Measurements from ENCODE around the gene SRP68. TPM values are rescaled to one million over a fixed set of nuclear protein-coding genes. Genes with fewer than 3 reads are reported as not detected.
A peak's percentile ranks its signal among the peaks of the same experiment; 100 is the strongest.

The SRP68 gene
- total RNA-seq, 2 donors from 2014 or later = 73.9 to 78.0 TPM

GRCh38 chr17:76000016-76000754 is 72.1 kb downstream of the SRP68 start:
- peaks cover 4% of the 10 kb centered on the region for H3K36me3 ChIP-seq (ENCODE audit: control insufficient read depth, insufficient read depth, low read length)
- TF ChIP-seq CTCF (conservative IDR thresholded peaks at IDR 0.05) = peak; percentile 93
- DNase-seq = peak; percentile 98
- H3K4me1 ChIP-seq (ENCODE audit: control insufficient read depth, insufficient read depth, low read length) = no peaks in the 10 kb centered on the region
- H3K27ac Mint-ChIP-seq = peak overlapping the region; percentile 84
- H3K27me3 Mint-ChIP-seq (ENCODE audit: insufficient read depth) = no peaks in the 10 kb centered on the region
- peak overlapping the region; percentile 4 for H3K27ac ChIP-seq (ENCODE audit: low read depth, low read length)
- no peaks in the 10 kb centered on the region for H3K4me1 Mint-ChIP-seq
- no peaks in the 10 kb centered on the region for H3K27me3 ChIP-seq (ENCODE audit: control insufficient read depth, insufficient read depth, low read length, poor library complexity, severe bottlenecking)
- H3K9ac ChIP-seq (ENCODE audit: extremely low read depth, low read length, poor library complexity, severe bottlenecking) = no peak overlapping the region
- no peaks in the 10 kb centered on the region for H3K9me3 ChIP-seq (ENCODE audit: control insufficient read depth, low read length)
- no peak overlapping the region for H3K4me3 Mint-ChIP-seq
- H3K36me3 Mint-ChIP-seq (ENCODE audit: low read depth) = peaks cover 13% of the 10 kb centered on the region
- WGBS, 2 experiments (ENCODE audit: insufficient coverage in 1 of 2, insufficient read length in 1 of 2) = 80 to 85% methylated on average over 23 to 31 of the region's 31 CpGs
- no peaks in the 10 kb centered on the region for H3K9me3 Mint-ChIP-seq
- H3K4me3 ChIP-seq (ENCODE audit: low read length) = no peak overlapping the region

- Histone ChIP-seq H3K4me3 (ENCODE audit: low read length) (no peak overlapping the region), H3K27me3 (ENCODE audit: control insufficient read depth, insufficient read depth, low read length, poor library complexity, severe bottlenecking) (no peaks in the 10 kb centered on the region), H3K36me3 (ENCODE audit: control insufficient read depth, insufficient read depth, low read length) (peaks cover 3% of the 10 kb centered on the region), H3K9ac (ENCODE audit: extremely low read depth, low read length, poor library complexity, severe bottlenecking) (no peak overlapping the region), H3K9me3 (ENCODE audit: control insufficient read depth, low read length) (no peaks in the 10 kb centered on the region), H3K4me1 (ENCODE audit: control insufficient read depth, insufficient read depth, low read length) (no peaks in the 10 kb centered on the region), H3K27ac (ENCODE audit: low read depth, low read length) (no peak overlapping the region)
- no peak for TF ChIP-seq CTCF (conservative IDR thresholded peaks at IDR 0.05)
- Mint-ChIP-seq H3K36me3 (ENCODE audit: low read depth) (peaks cover 24% of the 10 kb centered on the region), H3K9me3 (no peaks in the 10 kb centered on the region), H3K4me1 (no peaks in the 10 kb centered on the region), H3K27me3 (ENCODE audit: insufficient read depth) (no peaks in the 10 kb centered on the region), H3K4me3 (no peak overlapping the region), H3K27ac (peak overlapping the region; percentile 39)
- 94 to 96% methylated on average over 9 of the region's 9 CpGs for WGBS, 2 experiments (ENCODE audit: insufficient coverage in 1 of 2, insufficient read length in 1 of 2)
- DNase-seq = peak; percentile 39
Measured at GRCh38 chr17:75998327-75998795, 74.0 kb downstream of the SRP68 start.

- Mint-ChIP-seq H3K36me3 (ENCODE audit: low read depth) (peaks cover 27% of the 10 kb centered on the region), H3K4me1 (no peaks in the 10 kb centered on the region), H3K27me3 (ENCODE audit: insufficient read depth) (no peaks in the 10 kb centered on the region), H3K4me3 (no peak overlapping the region), H3K27ac (peak overlapping the region; percentile 54), H3K9me3 (no peaks in the 10 kb centered on the region)
- H3K27ac ChIP-seq (ENCODE audit: low read depth, low read length) = peak overlapping the region; percentile 53
- H3K9ac ChIP-seq (ENCODE audit: extremely low read depth, low read length, poor library complexity, severe bottlenecking) = no peak overlapping the region
- no peak for TF ChIP-seq CTCF (conservative IDR thresholded peaks at IDR 0.05)
- no peaks in the 10 kb centered on the region for H3K27me3 ChIP-seq (ENCODE audit: control insufficient read depth, insufficient read depth, low read length, poor library complexity, severe bottlenecking)
- H3K36me3 ChIP-seq (ENCODE audit: control insufficient read depth, insufficient read depth, low read length) = peaks cover under 1% of the 10 kb centered on the region
- no peaks in the 10 kb centered on the region for H3K9me3 ChIP-seq (ENCODE audit: control insufficient read depth, low read length)
- H3K4me1 ChIP-seq (ENCODE audit: control insufficient read depth, insufficient read depth, low read length) = no peaks in the 10 kb centered on the region
- 81 to 82% methylated on average over 11 to 18 of the region's 18 CpGs for WGBS, 2 experiments (ENCODE audit: insufficient coverage in 1 of 2, insufficient read length in 1 of 2)
- DNase-seq = peak; percentile 70
- H3K4me3 ChIP-seq (ENCODE audit: low read length) = no peak overlapping the region
Measured at GRCh38 chr17:75996665-75997590, 75.4 kb downstream of the SRP68 start.

Measured in endodermal cell (in vitro differentiated cells).